ENCODE results near the gene COL4A3. TPM values are rescaled to one million over a fixed set of nuclear protein-coding genes. Genes with fewer than 3 reads are reported as not detected.

COL4A3 gene
- total RNA-seq, 1 donor from 2014 or later: 0.34 TPM

- TF ChIP-seq CTCF (IDR thresholded peaks at IDR 0.05; ENCODE audit: unreplicated experiment): no peak
- Mint-ChIP-seq H3K27ac (no peak overlapping the region), H3K9me3 (ENCODE audit: low read depth) (no peaks in the 10 kb centered on the region), H3K36me3 (ENCODE audit: insufficient read depth) (no peaks in the 10 kb centered on the region), H3K27me3 (no peaks in the 10 kb centered on the region), H3K4me1 (ENCODE audit: low read depth) (no peaks in the 10 kb centered on the region), H3K4me3 (ENCODE audit: low read depth) (no peak overlapping the region)
- DNase-seq (ENCODE audit: low spot score, unreplicated experiment): no peak
These were observed 147.6 kb downstream of the COL4A3 start for GRCh38 chr2:227311861-227312506.

- no peak overlapping the region for H3K27ac Mint-ChIP-seq
- H3K4me1 Mint-ChIP-seq (ENCODE audit: low read depth): no peaks in the 10 kb centered on the region
- no peaks in the 10 kb centered on the region for H3K36me3 Mint-ChIP-seq (ENCODE audit: insufficient read depth)
- H3K4me3 Mint-ChIP-seq (ENCODE audit: low read depth): no peak overlapping the region
- TF ChIP-seq CTCF (IDR thresholded peaks at IDR 0.05; ENCODE audit: unreplicated experiment): no peak
- H3K9me3 Mint-ChIP-seq (ENCODE audit: low read depth): peaks cover 2% of the 10 kb centered on the region
- no peaks in the 10 kb centered on the region for H3K27me3 Mint-ChIP-seq
- no peak for DNase-seq (ENCODE audit: low spot score, unreplicated experiment)
These were observed 148.2 kb downstream of the COL4A3 start for GRCh38 chr2:227312579-227312978.

GRCh38 chr2:227313310-227313709, 148.9 kb downstream of the COL4A3 start:
- Mint-ChIP-seq H3K36me3 (ENCODE audit: insufficient read depth) (no peaks in the 10 kb centered on the region), H3K4me1 (ENCODE audit: low read depth) (no peaks in the 10 kb centered on the region), H3K27me3 (no peaks in the 10 kb centered on the region), H3K27ac (no peak overlapping the region), H3K9me3 (ENCODE audit: low read depth) (peaks cover 5% of the 10 kb centered on the region), H3K4me3 (ENCODE audit: low read depth) (no peak overlapping the region)
- DNase-seq (ENCODE audit: low spot score, unreplicated experiment): no peak
- TF ChIP-seq CTCF (IDR thresholded peaks at IDR 0.05; ENCODE audit: unreplicated experiment): no peak

GRCh38 chr2:227317834-227318233, 153.4 kb downstream of the COL4A3 start:
- H3K27me3 Mint-ChIP-seq: no peaks in the 10 kb centered on the region
- H3K9me3 Mint-ChIP-seq (ENCODE audit: low read depth): peaks cover 22% of the 10 kb centered on the region
- H3K27ac Mint-ChIP-seq: no peak overlapping the region
- no peak for DNase-seq (ENCODE audit: low spot score, unreplicated experiment)
- no peak for TF ChIP-seq CTCF (IDR thresholded peaks at IDR 0.05; ENCODE audit: unreplicated experiment)
- peaks cover 10% of the 10 kb centered on the region for H3K36me3 Mint-ChIP-seq (ENCODE audit: insufficient read depth)
- no peaks in the 10 kb centered on the region for H3K4me1 Mint-ChIP-seq (ENCODE audit: low read depth)
- H3K4me3 Mint-ChIP-seq (ENCODE audit: low read depth): no peak overlapping the region

GRCh38 chr2:227320305-227321094, 156.1 kb downstream of the COL4A3 start:
- Mint-ChIP-seq H3K9me3 (ENCODE audit: low read depth) (peaks cover 27% of the 10 kb centered on the region), H3K4me1 (ENCODE audit: low read depth) (no peaks in the 10 kb centered on the region), H3K27me3 (no peaks in the 10 kb centered on the region), H3K4me3 (ENCODE audit: low read depth) (no peak overlapping the region), H3K36me3 (ENCODE audit: insufficient read depth) (peaks cover 10% of the 10 kb centered on the region), H3K27ac (no peak overlapping the region)
- no peak for TF ChIP-seq CTCF (IDR thresholded peaks at IDR 0.05; ENCODE audit: unreplicated experiment)
- no peak for DNase-seq (ENCODE audit: low spot score, unreplicated experiment)
